Choroid plexus epithelial cell (primary cell): ENCODE data around the gene BLOC1S5.

Source experiments
- DNase-seq: peaks from one replicate; pipeline ENCODE4 v3.0.0-alpha.2; 2010; ENCODE audit warnings: low read depth
- H3K4me3 ChIP-seq: 2 replicates; pipeline ENCODE4 v1.5.1; 2011; ENCODE audit warnings: low read depth, mild to moderate bottlenecking, control low read depth, low read length, moderate library complexity
- TF ChIP-seq, protein P1 (sequence below): conservative IDR thresholded peaks from 2 replicates; pipeline ENCODE4 v1.5.1; 2011; ENCODE audit warnings: low read depth, mild to moderate bottlenecking, control low read depth, inconsistent platforms, low read length, moderate library complexity

Gene BLOC1S5

DNA sequence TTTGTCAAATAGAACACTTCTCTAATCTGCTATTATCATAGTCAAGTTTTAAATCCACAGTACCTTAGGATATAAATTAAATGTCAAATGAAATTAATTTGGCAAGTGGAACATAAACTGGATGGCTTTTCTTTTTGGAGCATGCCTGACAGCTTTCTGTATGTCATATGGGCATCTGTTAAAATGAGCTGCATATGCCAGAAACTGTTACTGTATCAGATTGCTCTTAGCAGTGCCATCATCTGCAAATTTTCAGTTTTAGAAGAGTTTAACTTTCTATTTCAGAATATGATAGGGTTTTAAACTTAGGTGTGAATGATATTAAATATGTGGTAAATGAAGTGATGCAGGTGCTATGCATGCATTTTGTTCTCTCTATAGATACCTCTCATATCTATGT, 41.6 kb upstream of the BLOC1S5 start:
- DNase-seq = no peak
- no peak overlapping the region for H3K4me3 ChIP-seq
- TF ChIP-seq, protein P1, sequence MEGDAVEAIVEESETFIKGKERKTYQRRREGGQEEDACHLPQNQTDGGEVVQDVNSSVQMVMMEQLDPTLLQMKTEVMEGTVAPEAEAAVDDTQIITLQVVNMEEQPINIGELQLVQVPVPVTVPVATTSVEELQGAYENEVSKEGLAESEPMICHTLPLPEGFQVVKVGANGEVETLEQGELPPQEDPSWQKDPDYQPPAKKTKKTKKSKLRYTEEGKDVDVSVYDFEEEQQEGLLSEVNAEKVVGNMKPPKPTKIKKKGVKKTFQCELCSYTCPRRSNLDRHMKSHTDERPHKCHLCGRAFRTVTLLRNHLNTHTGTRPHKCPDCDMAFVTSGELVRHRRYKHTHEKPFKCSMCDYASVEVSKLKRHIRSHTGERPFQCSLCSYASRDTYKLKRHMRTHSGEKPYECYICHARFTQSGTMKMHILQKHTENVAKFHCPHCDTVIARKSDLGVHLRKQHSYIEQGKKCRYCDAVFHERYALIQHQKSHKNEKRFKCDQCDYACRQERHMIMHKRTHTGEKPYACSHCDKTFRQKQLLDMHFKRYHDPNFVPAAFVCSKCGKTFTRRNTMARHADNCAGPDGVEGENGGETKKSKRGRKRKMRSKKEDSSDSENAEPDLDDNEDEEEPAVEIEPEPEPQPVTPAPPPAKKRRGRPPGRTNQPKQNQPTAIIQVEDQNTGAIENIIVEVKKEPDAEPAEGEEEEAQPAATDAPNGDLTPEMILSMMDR = no peak

DNA sequence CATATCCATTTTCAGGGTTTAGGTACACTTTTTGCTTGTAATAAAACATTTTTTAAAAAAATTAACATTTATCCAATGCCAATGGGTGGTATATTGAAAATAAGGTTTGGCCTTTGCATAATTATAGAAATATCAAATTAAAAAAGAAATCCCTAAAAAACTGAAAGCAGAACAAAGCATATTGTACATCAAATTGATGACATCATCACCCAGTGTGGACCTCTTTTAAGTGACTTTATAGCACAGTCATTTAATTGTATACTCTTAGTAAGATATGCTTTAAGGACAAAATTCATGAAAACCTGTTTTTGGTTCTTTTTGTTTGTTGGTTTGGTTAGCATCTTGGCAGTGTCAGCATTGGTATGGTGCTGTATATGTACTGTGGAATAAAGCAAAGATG, 39.5 kb upstream of the BLOC1S5 start:
- H3K4me3 ChIP-seq = no peak overlapping the region
- TF ChIP-seq, protein P1 = no peak
- DNase-seq = no peak

DNA sequence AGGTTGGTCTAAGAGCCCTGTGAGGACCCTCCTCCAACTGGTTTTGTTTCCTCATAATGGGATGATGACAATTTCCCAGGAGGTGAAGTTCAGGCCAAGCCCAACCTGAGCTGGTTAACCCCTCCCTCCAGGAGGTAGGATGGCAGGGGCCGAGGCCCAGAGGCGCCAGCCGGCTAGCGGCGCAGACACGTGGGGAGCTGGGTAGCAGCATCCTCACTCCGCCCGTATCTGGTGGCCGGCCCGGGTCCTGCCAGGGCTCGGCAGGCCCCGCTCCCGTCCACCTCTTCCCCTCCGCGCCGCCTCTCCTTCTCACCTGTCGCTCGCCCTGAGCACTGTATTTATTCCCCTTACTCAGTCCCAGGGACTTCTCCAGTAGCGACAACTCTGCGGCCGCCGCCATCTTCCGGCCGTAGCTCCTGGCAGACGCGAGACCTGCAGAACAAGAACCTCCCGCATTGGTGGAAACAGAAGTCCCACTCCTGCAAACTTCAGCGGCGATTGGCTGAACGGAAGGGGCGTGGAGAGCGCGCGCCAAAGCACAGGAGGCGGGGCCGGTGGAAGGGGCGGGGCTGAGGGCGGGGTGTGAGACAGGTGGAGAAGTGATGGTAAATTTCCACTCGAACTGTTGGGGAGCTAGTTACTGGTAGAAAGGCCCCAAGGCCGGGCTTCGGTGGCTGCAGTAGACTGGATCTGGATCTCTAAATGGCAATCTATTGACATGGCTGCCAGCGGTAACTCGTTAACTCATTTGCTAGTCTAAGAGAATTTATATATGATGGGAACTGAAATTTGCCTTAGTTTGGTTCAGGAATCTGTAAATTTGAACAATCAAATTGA, 38.2 kb upstream of the BLOC1S5 start, which contains the start of gene EEF1E1:
TSS of gene EEF1E1 (minus strand) at position 427 of the 837 bp plus-strand sequence. CDS start at position 400, 27 bp downstream.
- TF ChIP-seq, protein P1 = no peak
- H3K4me3 ChIP-seq = peak within 1 kb of the TSS; percentile 88
- peak; percentile 97 for DNase-seq

DNA sequence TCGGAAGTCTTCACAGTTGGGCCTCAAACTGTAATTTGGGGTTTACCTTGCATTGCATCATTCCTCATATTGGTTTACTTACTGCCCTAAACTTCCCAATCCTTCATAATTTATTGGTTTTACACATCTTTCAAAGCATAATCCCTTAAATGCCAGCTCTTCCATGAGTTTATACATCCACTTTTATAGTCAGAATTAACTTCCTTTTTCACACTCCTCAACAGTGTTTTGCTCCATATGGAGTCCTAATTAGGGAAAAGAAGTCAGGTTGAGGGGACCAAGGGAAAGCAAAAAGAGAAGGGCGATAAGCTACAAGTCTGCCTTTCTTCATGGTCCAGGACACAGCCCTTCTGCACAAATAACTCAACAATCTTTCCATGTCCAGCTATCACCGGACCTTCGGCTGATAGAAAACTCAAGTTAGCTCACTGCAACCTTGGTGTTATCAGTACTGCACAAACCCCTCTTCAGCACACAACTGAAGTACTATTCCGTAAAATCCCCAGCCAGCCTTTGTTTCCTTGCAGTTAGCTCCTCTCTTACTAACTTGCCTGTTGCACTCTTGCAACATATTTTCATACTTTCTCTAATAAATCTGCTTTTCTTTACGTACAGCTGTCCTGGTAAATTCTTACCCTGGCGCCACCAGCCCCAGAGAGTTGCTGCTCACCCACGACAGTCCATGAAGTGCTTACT, 36.1 kb upstream of the BLOC1S5 start:
- DNase-seq = no peak
- TF ChIP-seq, protein P1 = no peak
- no peak overlapping the region for H3K4me3 ChIP-seq

DNA sequence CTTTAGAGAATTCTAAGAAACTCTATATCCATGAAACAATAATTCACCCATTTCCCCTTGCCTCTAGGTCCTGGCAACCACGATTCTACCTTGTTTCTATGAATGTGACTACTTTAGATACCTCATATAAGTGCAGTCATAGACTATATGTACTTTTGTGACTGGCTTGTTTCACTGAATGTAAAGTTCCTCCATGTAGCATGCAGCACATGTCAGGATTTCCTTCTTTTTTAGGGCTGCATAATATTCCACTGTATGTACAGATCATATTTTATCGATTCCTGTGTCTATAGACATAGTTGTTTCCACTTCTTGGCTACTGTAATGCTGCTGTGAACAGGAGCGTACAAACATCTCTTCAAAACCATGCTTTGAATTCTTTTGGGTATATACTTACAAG, 26.5 kb upstream of the BLOC1S5 start:
- DNase-seq = no peak
- H3K4me3 ChIP-seq = no peak overlapping the region
- TF ChIP-seq, protein P1 = no peak

DNA sequence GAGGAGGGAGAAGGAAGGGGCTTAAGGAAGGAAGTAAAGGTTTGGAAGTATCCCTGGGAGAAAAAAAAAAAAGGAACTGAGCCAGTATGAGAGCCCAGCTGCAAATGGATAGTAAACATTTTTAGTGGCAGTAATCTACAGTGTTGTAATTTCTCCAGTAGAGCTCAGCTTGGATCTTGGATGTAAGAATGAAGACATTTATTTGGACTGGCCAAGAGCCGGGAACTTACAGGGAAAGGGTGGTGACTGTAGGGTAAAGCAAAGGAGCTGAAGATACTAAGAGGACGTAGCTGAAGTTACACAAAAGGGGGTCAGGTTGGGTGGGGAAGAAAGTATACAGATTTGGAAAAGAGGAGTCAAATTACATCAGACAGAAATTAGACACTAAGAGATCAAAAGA, 24.7 kb upstream of the BLOC1S5 start:
- H3K4me3 ChIP-seq = no peak overlapping the region
- TF ChIP-seq, protein P1 = no peak
- peak; percentile 58 for DNase-seq
